ENCODE measurements around the gene UBE2E1. TPM values are rescaled to one million over a fixed set of nuclear protein-coding genes. Genes with fewer than 3 reads are reported as not detected.

The UBE2E1 gene
- total and polyA plus RNA-seq, 2 donors (not counting 1 experiment from before 2014, with no cell fraction given): 129 to 174 TPM

GRCh38 chr3:23913182-23913581 is 107.4 kb downstream of the UBE2E1 start:
- Histone ChIP-seq H3K9me3 (ENCODE audit: control insufficient read depth, insufficient read depth, low read depth, low read length) (no peaks in the 10 kb centered on the region), H4K20me1 (ENCODE audit: control insufficient read depth, extremely low read depth, insufficient read depth, low read length) (peaks cover 4% of the 10 kb centered on the region), H3K9ac (ENCODE audit: insufficient read depth, low read length) (no peak overlapping the region), H2AFZ (ENCODE audit: low read length) (no peak overlapping the region), H3K27ac (ENCODE audit: insufficient read depth, low read length) (no peak overlapping the region), H3K36me3 (ENCODE audit: control insufficient read depth, insufficient read depth, low read length) (peaks cover 4% of the 10 kb centered on the region), H3K4me3 (replicated peaks in 1 of 4; ENCODE audit: control extremely low read depth in 1 of 4, insufficient read depth in 1 of 4, low read depth in 3 of 4, low read length in 4 of 4) (no peak overlapping the region), H3K4me2 (ENCODE audit: extremely low read depth, insufficient read depth, low read length) (no peak overlapping the region), H3K4me1 (ENCODE audit: control insufficient read depth, extremely low read depth, insufficient read depth, low read length) (peaks cover 2% of the 10 kb centered on the region), H3K79me2 (ENCODE audit: control insufficient read depth, insufficient read depth, low read length) (peaks cover 16% of the 10 kb centered on the region), H3K27me3 (ENCODE audit: control insufficient read depth, insufficient read depth, low read length) (no peaks in the 10 kb centered on the region)
- TF ChIP-seq EZH2 (IDR thresholded peaks at IDR 0.05; ENCODE audit: low read length, missing control alignments): no peak
- TF ChIP-seq CTCF (conservative IDR thresholded peaks at IDR 0.05 in 1 of 2, IDR thresholded peaks at IDR 0.05 in 1 of 2; ENCODE audit: low read depth in 1 of 2, low read length in 2 of 2): no peak
- DNase-seq (ENCODE audit: low read depth in 2 of 2): peak in 1 of 2 donors; percentile 53

- H3K27ac ChIP-seq (ENCODE audit: insufficient read depth, low read length): no peak overlapping the region
- peak overlapping the region; percentile 4 for H3K4me2 ChIP-seq (ENCODE audit: extremely low read depth, insufficient read depth, low read length)
- no peak for DNase-seq (ENCODE audit: low read depth in 2 of 2)
- H3K4me1 ChIP-seq (ENCODE audit: control insufficient read depth, extremely low read depth, insufficient read depth, low read length): peaks cover 2% of the 10 kb centered on the region
- no peak for TF ChIP-seq CTCF (conservative IDR thresholded peaks at IDR 0.05 in 1 of 2, IDR thresholded peaks at IDR 0.05 in 1 of 2; ENCODE audit: low read depth in 1 of 2, low read length in 2 of 2)
- no peak for TF ChIP-seq EZH2 (IDR thresholded peaks at IDR 0.05; ENCODE audit: low read length, missing control alignments)
- H3K36me3 ChIP-seq (ENCODE audit: control insufficient read depth, insufficient read depth, low read length): peaks cover 7% of the 10 kb centered on the region
- H3K79me2 ChIP-seq (ENCODE audit: control insufficient read depth, insufficient read depth, low read length): peaks cover 23% of the 10 kb centered on the region
- no peak overlapping the region for H3K9ac ChIP-seq (ENCODE audit: insufficient read depth, low read length)
- H2AFZ ChIP-seq (ENCODE audit: low read length): no peak overlapping the region
- H3K9me3 ChIP-seq (ENCODE audit: control insufficient read depth, insufficient read depth, low read depth, low read length): no peaks in the 10 kb centered on the region
- H3K4me3 ChIP-seq (replicated peaks in 1 of 4; ENCODE audit: control extremely low read depth in 1 of 4, insufficient read depth in 1 of 4, low read depth in 3 of 4, low read length in 4 of 4): no peak overlapping the region
- H4K20me1 ChIP-seq (ENCODE audit: control insufficient read depth, extremely low read depth, insufficient read depth, low read length): peaks cover 7% of the 10 kb centered on the region
- H3K27me3 ChIP-seq (ENCODE audit: control insufficient read depth, insufficient read depth, low read length): no peaks in the 10 kb centered on the region
These were observed 108.4 kb downstream of the UBE2E1 start for GRCh38 chr3:23913873-23914743.

- H3K79me2 ChIP-seq (ENCODE audit: control insufficient read depth, insufficient read depth, low read length): peaks cover 23% of the 10 kb centered on the region
- peak overlapping the region; percentile 95 for H3K27ac ChIP-seq (ENCODE audit: insufficient read depth, low read length)
- no peak overlapping the region for H2AFZ ChIP-seq (ENCODE audit: low read length)
These were observed 109.9 kb downstream of the UBE2E1 start for GRCh38 chr3:23915537-23916108.

More at GRCh38 chr3:23915537-23916108, 109.9 kb downstream of the UBE2E1 start:
- Histone ChIP-seq H3K27me3 (ENCODE audit: control insufficient read depth, insufficient read depth, low read length) (no peaks in the 10 kb centered on the region), H3K4me3 (replicated peaks in 1 of 4; ENCODE audit: control extremely low read depth in 1 of 4, insufficient read depth in 1 of 4, low read depth in 3 of 4, low read length in 4 of 4) (peak overlapping the region; percentile 88 to 99 (median 97)), H4K20me1 (ENCODE audit: control insufficient read depth, extremely low read depth, insufficient read depth, low read length) (peaks cover 7% of the 10 kb centered on the region), H3K4me2 (ENCODE audit: extremely low read depth, insufficient read depth, low read length) (peak overlapping the region; percentile 97), H3K9me3 (ENCODE audit: control insufficient read depth, insufficient read depth, low read depth, low read length) (no peaks in the 10 kb centered on the region), H3K4me1 (ENCODE audit: control insufficient read depth, extremely low read depth, insufficient read depth, low read length) (peaks cover 2% of the 10 kb centered on the region), H3K9ac (ENCODE audit: insufficient read depth, low read length) (no peak overlapping the region), H3K36me3 (ENCODE audit: control insufficient read depth, insufficient read depth, low read length) (peaks cover 10% of the 10 kb centered on the region)
- no peak for TF ChIP-seq CTCF (conservative IDR thresholded peaks at IDR 0.05 in 1 of 2, IDR thresholded peaks at IDR 0.05 in 1 of 2; ENCODE audit: low read depth in 1 of 2, low read length in 2 of 2)
- TF ChIP-seq EZH2 (IDR thresholded peaks at IDR 0.05; ENCODE audit: low read length, missing control alignments): no peak
- peak; percentile 50 to 56 for DNase-seq (ENCODE audit: low read depth in 2 of 2)

Measured in fibroblast of lung (primary cell).